ENCODE measurements around the gene PRPF8.

Gene PRPF8

GRCh38 chr17:1644493-1645206, 40.0 kb downstream of the PRPF8 start:
- no peak for DNase-seq (ENCODE audit: low read depth)

GRCh38 chr17:1643999-1644492, 40.6 kb downstream of the PRPF8 start:
- no peak for DNase-seq (ENCODE audit: low read depth)

GRCh38 chr17:1643293-1643998, 41.2 kb downstream of the PRPF8 start:
- DNase-seq (ENCODE audit: low read depth) = peak; percentile 51

GRCh38 chr17:1641065-1641403, 43.6 kb downstream of the PRPF8 start:
- no peak for DNase-seq (ENCODE audit: low read depth)

- DNase-seq (ENCODE audit: low read depth) = no peak
These were observed 44.2 kb downstream of the PRPF8 start for GRCh38 chr17:1640329-1641064.

- no peak for DNase-seq (ENCODE audit: low read depth)
These were observed 45.0 kb downstream of the PRPF8 start for GRCh38 chr17:1639549-1640180.

- no peak for DNase-seq (ENCODE audit: low read depth)
These were observed 45.9 kb downstream of the PRPF8 start for GRCh38 chr17:1638624-1639300.

- DNase-seq (ENCODE audit: low read depth) = no peak
These were observed 46.5 kb downstream of the PRPF8 start for GRCh38 chr17:1638171-1638590.

GRCh38 chr17:1636732-1637285, 47.9 kb downstream of the PRPF8 start:
- no peak for DNase-seq (ENCODE audit: low read depth)

GRCh38 chr17:1635675-1636465, 48.8 kb downstream of the PRPF8 start:
- no peak for DNase-seq (ENCODE audit: low read depth)

- DNase-seq (ENCODE audit: low read depth) = no peak
These were observed 49.6 kb downstream of the PRPF8 start for GRCh38 chr17:1634841-1635650.

- DNase-seq (ENCODE audit: low read depth) = no peak
These were observed 54.0 kb downstream of the PRPF8 start for GRCh38 chr17:1630662-1631061.

- peak; percentile 55 for DNase-seq (ENCODE audit: low read depth)
These were observed 55.0 kb downstream of the PRPF8 start for GRCh38 chr17:1629504-1630310.

- DNase-seq (ENCODE audit: low read depth) = peak; percentile 82
These were observed 55.7 kb downstream of the PRPF8 start for GRCh38 chr17:1628856-1629503.

- peak; percentile 65 for DNase-seq (ENCODE audit: low read depth)
These were observed 56.4 kb downstream of the PRPF8 start, which contains the start of gene SLC43A2 for GRCh38 chr17:1627982-1628855. Gene SLC43A2 (minus strand): TSS chr17:1628834. CDS start chr17:1627874, 960 bp downstream.

- DNase-seq (ENCODE audit: low read depth) = no peak
These were observed 57.3 kb downstream of the PRPF8 start for GRCh38 chr17:1627182-1627981.

Data from activated T-helper 1 cell treated with Interleukin-2 at 50 U/mL for 16 hours (primary cell).